Measurements from ENCODE around the gene GIMAP8.

GRCh38 chr7:150507947-150508602, 57.6 kb downstream of the GIMAP8 start:
- TF ChIP-seq CTCF (IDR thresholded peaks at IDR 0.05): no peak
- no peak for TF ChIP-seq EZH2phosphoT487 (IDR thresholded peaks at IDR 0.05)
- TF ChIP-seq EZH2 (IDR thresholded peaks at IDR 0.05): no peak
